CD14-positive monocyte (primary cell): Measurements from ENCODE around the gene CFAP61. TPM values are rescaled to one million over a fixed set of nuclear protein-coding genes. Genes with fewer than 3 reads are reported as not detected.

Experiments
- DNase-seq, 3 donors: peaks; one replicate each; pipeline ENCODE4 v3.0.0-alpha.2; 2011 to 2022
- H2AFZ ChIP-seq: 2 replicates; pipeline ENCODE4 v1.6.0; 2012; ENCODE audit warnings: mild to moderate bottlenecking, low read depth, low read length, inconsistent platforms; ENCODE audit not compliant: insufficient read depth, poor library complexity, severe bottlenecking
- H3K27ac ChIP-seq, 2 donors: 1 replicate in 1 of 2; 2 replicates in 1 of 2; pipeline ENCODE4 v1.5.1; 2012 to 2013; ENCODE audit warnings: low read length in 2 of 2, control low read depth in 1 of 2, inconsistent platforms in 1 of 2, low read depth in 1 of 2, mild to moderate bottlenecking in 1 of 2
- H3K27me3 ChIP-seq, 2 donors: one replicate each; pipeline versions ENCODE4 v1.6.0 to v1.6.1; 2011 to 2013; ENCODE audit warnings: low read length in 2 of 2; ENCODE audit not compliant: control insufficient read depth in 2 of 2, insufficient read depth in 2 of 2
- H3K36me3 ChIP-seq, 2 donors: replicated peaks in 1 of 2; 1 replicate in 1 of 2; 2 replicates in 1 of 2; pipeline versions ENCODE4 v1.5.1 to v1.6.1; 2012 to 2013; ENCODE audit warnings: low read length in 2 of 2, control low read depth in 1 of 2, inconsistent platforms in 1 of 2, mild to moderate bottlenecking in 1 of 2; ENCODE audit not compliant: insufficient read depth in 2 of 2, control insufficient read depth in 1 of 2
- H3K4me1 ChIP-seq, 2 donors: 1 replicate in 1 of 2; 2 replicates in 1 of 2; pipeline versions ENCODE4 v1.5.1 to v1.6.1; 2012 to 2013; ENCODE audit warnings: low read length in 2 of 2, control low read depth in 1 of 2, inconsistent platforms in 1 of 2, mild to moderate bottlenecking in 1 of 2, moderate library complexity in 1 of 2; ENCODE audit not compliant: insufficient read depth in 2 of 2, control insufficient read depth in 1 of 2
- H3K4me2 ChIP-seq: replicated peaks from 2 replicates; pipeline ENCODE3; 2012; ENCODE audit warnings: low read length, moderate library complexity, mild to moderate bottlenecking; ENCODE audit not compliant: poor library complexity, severe bottlenecking; ENCODE audit errors: extremely low read depth
- H3K4me3 ChIP-seq, 3 experiments: fragments of 200-600 bp in 1 of 3; sonication (generic) in 1 of 3; replicated peaks in 1 of 3; 1 replicate in 2 of 3; 2 replicates in 1 of 3; pipeline ENCODE4 v1.5.1; 2011 to 2013; ENCODE audit warnings: low read length in 3 of 3, mild to moderate bottlenecking in 3 of 3, control low read depth in 2 of 3, low read depth in 2 of 3, inconsistent platforms in 1 of 3, moderate library complexity in 1 of 3
- H3K79me2 ChIP-seq: 2 replicates; pipeline ENCODE4 v1.6.0; 2012; ENCODE audit warnings: mild to moderate bottlenecking, control low read depth, inconsistent platforms, low read length, moderate library complexity; ENCODE audit not compliant: insufficient read depth
- H3K9ac ChIP-seq: 2 replicates; pipeline ENCODE4 v1.6.0; 2017; ENCODE audit warnings: low read length, mild to moderate bottlenecking; ENCODE audit not compliant: insufficient read depth, poor library complexity, severe bottlenecking
- H3K9me3 ChIP-seq, 2 donors: replicated peaks in 1 of 2; 1 replicate in 1 of 2; 2 replicates in 1 of 2; pipeline versions ENCODE4 v1.5.1 to v1.6.1; 2012 to 2013; ENCODE audit warnings: low read length in 2 of 2, control low read depth in 1 of 2; ENCODE audit not compliant: control insufficient read depth in 1 of 2, insufficient read depth in 1 of 2
- H4K20me1 ChIP-seq: 2 replicates; pipeline ENCODE4 v1.6.0; 2012; ENCODE audit warnings: mild to moderate bottlenecking, low read length, control low read depth, moderate library complexity; ENCODE audit not compliant: insufficient read depth
- H3K27ac Mint-ChIP-seq, 7 donors: one replicate each; pipeline ENCODE4 v1.8.0; 2020; ENCODE audit warnings: mild to moderate bottlenecking in 7 of 7, mixed read lengths in 7 of 7, moderate library complexity in 6 of 7, inconsistent platforms in 2 of 7
- H3K27me3 Mint-ChIP-seq, 3 donors: one replicate each; pipeline ENCODE4 v1.8.0; 2021 to 2022; ENCODE audit warnings: low read depth in 3 of 3, mild to moderate bottlenecking in 3 of 3, mixed read lengths in 3 of 3, moderate library complexity in 3 of 3, inconsistent platforms in 1 of 3
- H3K36me3 Mint-ChIP-seq, 2 donors: one replicate each; pipeline ENCODE4 v1.8.0; 2020; ENCODE audit warnings: mixed read lengths in 2 of 2, inconsistent platforms in 1 of 2, mild to moderate bottlenecking in 1 of 2
- H3K4me1 Mint-ChIP-seq: one replicate; pipeline ENCODE4 v1.8.0; 2020; ENCODE audit warnings: mild to moderate bottlenecking, mixed read lengths
- H3K4me3 Mint-ChIP-seq, 2 donors: one replicate each; pipeline ENCODE4 v1.8.0; 2020; ENCODE audit warnings: mild to moderate bottlenecking in 2 of 2, mixed read lengths in 2 of 2, moderate library complexity in 1 of 2
- H3K9me3 Mint-ChIP-seq, 7 donors: one replicate each; pipeline ENCODE4 v1.8.0; 2020 to 2022; ENCODE audit warnings: mixed read lengths in 7 of 7, mild to moderate bottlenecking in 6 of 7, moderate library complexity in 6 of 7, inconsistent platforms in 2 of 7
- CTCF ChIP-seq: fragments of 200-600 bp; IDR thresholded peaks from one replicate; pipeline ENCODE4 v1.8.0; 2022; ENCODE audit warnings: antibody characterized with exemption, mild to moderate bottlenecking
- WGBS: methylation state at CpG from one replicate; pipeline ENCODE4 v1.1.5; 2013; ENCODE audit warnings: missing lambda C conversion rate; ENCODE audit not compliant: insufficient coverage; 5-methylcytosine and 5-hydroxymethylcytosine counted together
- intact Hi-C, 2 donors: fragments of 100-400 bp; cut with micrococcal nuclease; formaldehyde crosslinking; loops; one replicate each; pipeline versions ENCODE4 v1.15.0 to v1.15.1; 2023
- polyA plus RNA-seq, 3 donors: library from polyadenylated mRNA; depleted of rRNA in 1 of 3; unstranded in 2 of 3; stranded (reverse) in 1 of 3; fragments of 300-500 nt in 2 of 3; fragments of >200 nt in 1 of 3; fragmentation: Illumina TruSeq in 2 of 3; gene quantifications; 1 replicate in 2 of 3; 2 replicates in 1 of 3; pipeline ENCODE4 v1.2.3, GENCODE V29; 2012 to 2021

The CFAP61 gene
- polyA plus RNA-seq, 3 donors, result not detected

DNA sequence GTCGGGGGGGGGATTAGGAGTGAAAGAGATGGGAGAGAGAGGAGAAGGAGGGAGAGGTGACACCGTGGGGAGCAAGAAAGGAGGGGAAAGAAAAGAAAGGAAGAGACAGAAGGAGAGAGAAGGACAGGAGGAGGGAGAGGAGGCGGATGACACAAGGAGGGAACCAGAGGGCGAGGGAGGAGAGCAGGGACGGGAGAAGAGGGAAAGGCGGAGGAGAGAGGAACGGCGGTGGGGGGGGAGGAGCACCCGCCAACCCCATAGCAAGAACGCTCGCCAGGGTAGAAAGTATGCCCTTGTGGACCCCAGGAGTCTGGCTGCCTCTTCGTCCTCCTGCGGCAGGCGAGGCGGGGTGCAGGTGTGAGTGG, 311.1 kb downstream of the CFAP61 start:
- Mint-ChIP-seq H3K27ac (no peak overlapping the region), H3K9me3 (peaks cover 0 to 29% (median 6%) of the 10 kb centered on the region in 7 donors), H3K4me1 (peaks cover 47% of the 10 kb centered on the region), H3K36me3 (peaks cover 2 to 4% of the 10 kb centered on the region in 2 donors), H3K27me3 (peaks cover 74 to 83% (median 78%) of the 10 kb centered on the region in 3 donors), H3K4me3 (peak overlapping the region; percentile 65 to 87)
- peaks cover 32 to 47% of the 10 kb centered on the region in 2 donors for H3K4me1 ChIP-seq
- H4K20me1 ChIP-seq, result no peaks in the 10 kb centered on the region
- H2AFZ ChIP-seq, result no peak overlapping the region
- H3K27ac ChIP-seq, result no peak overlapping the region
- H3K79me2 ChIP-seq, result no peaks in the 10 kb centered on the region
- 6% methylated on average over 15 of the region's 15 CpGs for WGBS
- H3K27me3 ChIP-seq, result peaks cover 64 to 76% of the 10 kb centered on the region in 2 donors
- intact Hi-C loops, result no loop called here
- H3K9ac ChIP-seq, result no peak overlapping the region
- H3K4me2 ChIP-seq, result peak overlapping the region; percentile 56
- TF ChIP-seq CTCF, result no peak
- no peaks in the 10 kb centered on the region for H3K36me3 ChIP-seq
- H3K4me3 ChIP-seq, result peak overlapping the region in 1 of 3 experiments; percentile 44
- peaks cover 0 to 18% of the 10 kb centered on the region in 2 donors for H3K9me3 ChIP-seq
- no peak for DNase-seq

DNA sequence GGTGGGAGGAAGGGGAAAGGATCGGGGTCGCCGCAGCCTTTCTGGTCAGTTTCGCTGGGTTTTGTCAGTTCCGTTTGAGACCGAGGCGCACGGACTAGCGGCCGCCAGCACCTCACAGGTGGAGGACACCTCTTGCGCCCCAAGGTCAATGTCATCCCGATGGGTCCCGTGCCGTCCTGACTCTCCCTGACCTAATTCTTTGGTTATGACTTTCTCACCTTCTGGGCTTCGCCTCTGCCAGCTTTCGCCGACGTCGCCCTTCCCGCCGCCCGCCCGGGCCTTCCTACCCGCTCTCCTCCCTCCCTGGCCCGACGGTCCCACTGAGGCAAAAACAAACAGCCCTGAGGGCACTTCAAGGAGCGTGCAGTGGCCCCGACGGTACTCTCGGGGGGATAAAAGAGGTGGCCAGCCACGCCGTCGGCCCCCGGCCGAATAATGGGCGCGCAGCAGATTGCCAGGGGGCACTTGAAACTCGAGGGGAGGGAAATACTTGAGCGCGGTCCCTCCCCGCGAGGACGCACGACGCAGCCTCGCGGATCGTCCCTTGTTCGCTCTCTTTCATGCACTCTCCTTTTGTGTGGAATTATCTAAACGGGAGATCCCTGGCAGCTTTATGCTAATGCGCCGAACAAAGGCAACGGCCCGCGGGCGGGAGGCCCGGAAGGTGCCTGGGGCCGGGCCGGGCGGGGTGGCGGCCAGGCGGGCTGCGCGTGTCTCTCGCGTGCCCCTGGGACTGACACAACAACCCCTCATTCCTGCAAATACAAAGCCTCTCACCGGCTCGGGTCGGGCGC, 311.7 kb downstream of the CFAP61 start:
- peak overlapping the region; percentile 65 to 87 for H3K4me3 Mint-ChIP-seq
- Histone ChIP-seq H3K4me1 (peaks cover 32 to 53% of the 10 kb centered on the region in 2 donors), H3K27me3 (peaks cover 64 to 78% of the 10 kb centered on the region in 2 donors), H3K9ac (no peak overlapping the region), H3K4me2 (peak overlapping the region; percentile 56), H3K79me2 (no peaks in the 10 kb centered on the region), H3K4me3 (peak overlapping the region in 1 of 3 experiments; percentile 44), H3K36me3 (no peaks in the 10 kb centered on the region), H3K27ac (no peak overlapping the region), H3K9me3 (peaks cover 0 to 18% of the 10 kb centered on the region in 2 donors), H4K20me1 (no peaks in the 10 kb centered on the region), H2AFZ (no peak overlapping the region)
- H3K27me3 Mint-ChIP-seq, result peaks cover 74 to 84% (median 78%) of the 10 kb centered on the region in 3 donors
- 1% methylated on average over 61 of the region's 70 CpGs for WGBS
- no peak for DNase-seq
- TF ChIP-seq CTCF, result no peak
- peaks cover 2 to 4% of the 10 kb centered on the region in 2 donors for H3K36me3 Mint-ChIP-seq
- intact Hi-C loops, result no loop called here
- H3K4me1 Mint-ChIP-seq, result peaks cover 47% of the 10 kb centered on the region
- H3K9me3 Mint-ChIP-seq, result peaks cover 0 to 29% (median 6%) of the 10 kb centered on the region in 7 donors
- no peak overlapping the region for H3K27ac Mint-ChIP-seq
